IPS-18a (cell line): Measurements from ENCODE around the gene NHLRC4.

Source experiments
- H3K27ac ChIP-seq: one replicate; pipeline ENCODE4 v1.5.1; 2013; ENCODE audit warnings: low read length
- H3K27me3 ChIP-seq: one replicate; pipeline ENCODE4 v1.6.1; 2013; ENCODE audit warnings: mild to moderate bottlenecking, low read length; ENCODE audit not compliant: control insufficient read depth, insufficient read depth
- H3K36me3 ChIP-seq: one replicate; pipeline ENCODE4 v1.6.1; 2013; ENCODE audit warnings: low read depth, low read length; ENCODE audit not compliant: control insufficient read depth
- H3K4me1 ChIP-seq: one replicate; pipeline ENCODE4 v1.6.1; 2013; ENCODE audit warnings: low read depth, low read length; ENCODE audit not compliant: control insufficient read depth
- H3K4me3 ChIP-seq: one replicate; pipeline ENCODE4 v1.5.1; 2013; ENCODE audit warnings: low read length
- H3K9ac ChIP-seq: one replicate; pipeline ENCODE4 v1.6.1; 2013; ENCODE audit warnings: mild to moderate bottlenecking, low read length, moderate library complexity
- H3K9me3 ChIP-seq: one replicate; pipeline ENCODE4 v1.6.1; 2013; ENCODE audit warnings: low read depth, low read length; ENCODE audit not compliant: control insufficient read depth

The NHLRC4 gene

GRCh38 chr16:534856-535445 lies 31.9 kb upstream of the NHLRC4 start:
- Histone ChIP-seq H3K9ac (no peak overlapping the region), H3K27me3 (no peaks in the 10 kb centered on the region), H3K4me1 (peaks cover under 1% of the 10 kb centered on the region), H3K9me3 (no peaks in the 10 kb centered on the region), H3K4me3 (no peak overlapping the region), H3K36me3 (no peaks in the 10 kb centered on the region), H3K27ac (no peak overlapping the region)

GRCh38 chr16:535446-536405 lies 31.1 kb upstream of the NHLRC4 start:
- Histone ChIP-seq H3K36me3 (no peaks in the 10 kb centered on the region), H3K4me3 (no peak overlapping the region)

GRCh38 chr16:536746-537145 lies 30.1 kb upstream of the NHLRC4 start:
- H3K27ac ChIP-seq = no peak overlapping the region
- no peaks in the 10 kb centered on the region for H3K4me1 ChIP-seq
- no peaks in the 10 kb centered on the region for H3K27me3 ChIP-seq

More at GRCh38 chr16:535446-536405, 31.1 kb upstream of the NHLRC4 start:
- no peaks in the 10 kb centered on the region for H3K9me3 ChIP-seq
- no peak overlapping the region for H3K27ac ChIP-seq
- no peaks in the 10 kb centered on the region for H3K27me3 ChIP-seq
- H3K9ac ChIP-seq = no peak overlapping the region
- H3K4me1 ChIP-seq = no peaks in the 10 kb centered on the region

GRCh38 chr16:537415-538335 lies 29.1 kb upstream of the NHLRC4 start:
- no peaks in the 10 kb centered on the region for H3K9me3 ChIP-seq
- no peak overlapping the region for H3K4me3 ChIP-seq
- no peaks in the 10 kb centered on the region for H3K4me1 ChIP-seq
- H3K27ac ChIP-seq = no peak overlapping the region
- no peak overlapping the region for H3K9ac ChIP-seq
- H3K36me3 ChIP-seq = no peaks in the 10 kb centered on the region
- H3K27me3 ChIP-seq = no peaks in the 10 kb centered on the region

More at GRCh38 chr16:536746-537145, 30.1 kb upstream of the NHLRC4 start:
- Histone ChIP-seq H3K9me3 (no peaks in the 10 kb centered on the region), H3K36me3 (no peaks in the 10 kb centered on the region), H3K9ac (no peak overlapping the region), H3K4me3 (no peak overlapping the region)

- Histone ChIP-seq H3K36me3 (no peaks in the 10 kb centered on the region), H3K27me3 (no peaks in the 10 kb centered on the region), H3K27ac (no peak overlapping the region), H3K4me3 (no peak overlapping the region), H3K9ac (no peak overlapping the region), H3K9me3 (no peaks in the 10 kb centered on the region), H3K4me1 (no peaks in the 10 kb centered on the region)
Observed at GRCh38 chr16:539901-540530, 26.8 kb upstream of the NHLRC4 start.

- H3K27ac ChIP-seq = no peak overlapping the region
Observed at GRCh38 chr16:540645-541340, 26.0 kb upstream of the NHLRC4 start.

GRCh38 chr16:543301-544164 lies 23.3 kb upstream of the NHLRC4 start:
- Histone ChIP-seq H3K9ac (no peak overlapping the region), H3K9me3 (no peaks in the 10 kb centered on the region), H3K36me3 (no peaks in the 10 kb centered on the region), H3K4me3 (no peak overlapping the region), H3K27me3 (no peaks in the 10 kb centered on the region), H3K4me1 (no peaks in the 10 kb centered on the region), H3K27ac (no peak overlapping the region)

More at GRCh38 chr16:540645-541340, 26.0 kb upstream of the NHLRC4 start:
- Histone ChIP-seq H3K27me3 (no peaks in the 10 kb centered on the region), H3K36me3 (no peaks in the 10 kb centered on the region), H3K4me1 (no peaks in the 10 kb centered on the region), H3K9ac (no peak overlapping the region), H3K9me3 (no peaks in the 10 kb centered on the region), H3K4me3 (no peak overlapping the region)

GRCh38 chr16:544517-544916 lies 22.3 kb upstream of the NHLRC4 start:
- no peaks in the 10 kb centered on the region for H3K36me3 ChIP-seq
- no peak overlapping the region for H3K9ac ChIP-seq
- no peaks in the 10 kb centered on the region for H3K4me1 ChIP-seq
- H3K9me3 ChIP-seq = no peaks in the 10 kb centered on the region
- H3K27me3 ChIP-seq = no peaks in the 10 kb centered on the region
- H3K27ac ChIP-seq = no peak overlapping the region
- no peak overlapping the region for H3K4me3 ChIP-seq

- Histone ChIP-seq H3K4me1 (no peaks in the 10 kb centered on the region), H3K4me3 (no peak overlapping the region), H3K27me3 (no peaks in the 10 kb centered on the region), H3K36me3 (no peaks in the 10 kb centered on the region), H3K27ac (no peak overlapping the region), H3K9me3 (no peaks in the 10 kb centered on the region), H3K9ac (no peak overlapping the region)
Observed at GRCh38 chr16:546909-547770, 19.7 kb upstream of the NHLRC4 start.
